Thymus (tissue), 11 donors: ENCODE measurements around the gene CLDN1. TPM values are rescaled to one million over a fixed set of nuclear protein-coding genes. Genes with fewer than 3 reads are reported as not detected.
A peak's percentile ranks its signal among the peaks of the same experiment; 100 is the strongest.

Experiments
- DNase-seq, 9 donors: peaks; one replicate each; pipeline ENCODE4 v3.0.0-alpha.2; 2013; ENCODE audit warnings: low spot score in 9 of 9, low read depth in 6 of 9, missing footprints in 1 of 9
- H3K27ac ChIP-seq, 2 donors: one replicate each; pipeline ENCODE4 v1.5.1; 2013; ENCODE audit warnings: control low read depth in 1 of 2, low read depth in 1 of 2, low read length in 1 of 2, mild to moderate bottlenecking in 1 of 2, moderate library complexity in 1 of 2
- H3K27me3 ChIP-seq, 2 donors: one replicate each; pipeline ENCODE4 v1.5.1; 2013; ENCODE audit warnings: low read length in 1 of 2; ENCODE audit not compliant: control insufficient read depth in 2 of 2, insufficient read depth in 1 of 2
- H3K36me3 ChIP-seq, 2 donors: one replicate each; pipeline ENCODE4 v1.5.1; 2013; ENCODE audit warnings: low read length in 1 of 2, mild to moderate bottlenecking in 1 of 2, moderate library complexity in 1 of 2; ENCODE audit not compliant: control insufficient read depth in 2 of 2, insufficient read depth in 2 of 2
- H3K4me1 ChIP-seq, 2 donors: one replicate each; pipeline ENCODE4 v1.5.1; 2013; ENCODE audit warnings: low read length in 2 of 2; ENCODE audit not compliant: control insufficient read depth in 2 of 2, insufficient read depth in 2 of 2
- H3K4me3 ChIP-seq, 2 donors: one replicate each; pipeline ENCODE4 v1.5.1; 2013; ENCODE audit warnings: low read length in 2 of 2, control low read depth in 1 of 2, mild to moderate bottlenecking in 1 of 2
- H3K9me3 ChIP-seq, 2 donors: one replicate each; pipeline ENCODE4 v1.5.1; 2013; ENCODE audit warnings: low read length in 1 of 2, mild to moderate bottlenecking in 1 of 2; ENCODE audit not compliant: control insufficient read depth in 2 of 2, insufficient read depth in 1 of 2
- WGBS: extraction: QIAGEN DNeasy Blood & Tissue Kit; methylation state at CpG from one replicate; pipeline ENCODE4 v1.1.7; 2013; 5-methylcytosine and 5-hydroxymethylcytosine counted together
- polyA plus RNA-seq: library from polyadenylated mRNA; stranded (reverse); fragments of 200-250 nt; gene quantifications from one replicate; pipeline ENCODE4 v1.2.3, GENCODE V29; 2013
- total RNA-seq: library from RNA; stranded (reverse); fragments of 120-200 nt; gene quantifications from one replicate; pipeline ENCODE4 v1.2.4, GENCODE V29; 2013
- donor health status: healthy.

CLDN1 gene
- total and polyA plus RNA-seq, 2 donors = 9.5 to 62.2 TPM

DNA sequence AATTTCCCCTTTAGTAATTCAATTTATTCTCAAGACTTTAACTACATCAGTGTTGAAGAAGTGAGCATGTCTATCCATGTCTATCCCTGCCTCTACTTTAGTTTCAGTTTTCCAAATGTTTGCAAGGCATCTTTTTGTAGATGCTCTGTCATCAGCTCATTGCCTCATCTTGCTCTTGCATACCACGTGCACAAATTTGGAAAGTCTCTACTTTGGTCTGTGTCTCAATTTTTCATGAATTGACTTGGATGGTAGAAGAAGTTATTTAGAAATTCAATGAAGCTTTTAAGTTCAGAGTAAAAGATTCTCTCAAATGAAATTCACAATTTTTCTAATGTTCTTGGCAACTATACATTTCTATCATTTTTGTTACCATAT, 55.3 kb downstream of the CLDN1 start:
- Histone ChIP-seq H3K27ac (no peak overlapping the region), H3K36me3 (no peaks in the 10 kb centered on the region), H3K27me3 (no peaks in the 10 kb centered on the region), H3K9me3 (no peaks in the 10 kb centered on the region), H3K4me1 (no peaks in the 10 kb centered on the region), H3K4me3 (no peak overlapping the region)
- no peak for DNase-seq
- 89% methylated on average over 1 of the region's 1 CpG for WGBS

DNA sequence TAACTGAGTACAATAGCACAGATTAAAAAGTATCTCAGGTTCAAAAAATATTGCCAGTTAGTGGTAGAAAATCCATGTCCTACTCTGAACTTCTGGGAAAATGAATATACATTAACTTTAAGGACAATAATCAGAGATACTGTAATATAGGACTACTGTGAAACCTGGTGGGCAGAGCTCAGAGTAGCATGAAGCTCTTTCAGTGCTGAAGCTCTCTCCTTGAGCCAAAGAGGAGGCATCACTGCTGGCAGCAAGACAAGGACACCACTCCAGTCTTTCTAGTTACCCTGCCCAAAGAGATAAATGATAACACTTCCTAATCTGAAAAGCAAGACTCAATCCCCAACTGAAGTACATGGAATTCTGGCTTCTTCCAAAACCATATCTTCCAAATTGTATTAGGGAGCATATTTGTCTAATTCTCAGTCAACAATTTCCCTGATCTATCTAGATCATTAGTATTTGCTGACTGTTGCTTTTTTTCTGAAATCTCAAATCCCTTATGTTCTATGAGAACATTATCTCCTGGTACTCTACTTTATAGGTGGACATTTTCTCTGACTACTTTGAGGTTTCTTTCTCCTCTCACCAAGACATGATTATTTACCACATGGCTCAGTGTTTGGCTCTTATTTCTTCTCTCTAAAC, 55.9 kb downstream of the CLDN1 start:
- no peaks in the 10 kb centered on the region for H3K36me3 ChIP-seq
- no peaks in the 10 kb centered on the region for H3K4me1 ChIP-seq
- no peaks in the 10 kb centered on the region for H3K27me3 ChIP-seq
- DNase-seq = no peak
- H3K9me3 ChIP-seq = no peaks in the 10 kb centered on the region
- no peak overlapping the region for H3K27ac ChIP-seq
- no peak overlapping the region for H3K4me3 ChIP-seq

DNA sequence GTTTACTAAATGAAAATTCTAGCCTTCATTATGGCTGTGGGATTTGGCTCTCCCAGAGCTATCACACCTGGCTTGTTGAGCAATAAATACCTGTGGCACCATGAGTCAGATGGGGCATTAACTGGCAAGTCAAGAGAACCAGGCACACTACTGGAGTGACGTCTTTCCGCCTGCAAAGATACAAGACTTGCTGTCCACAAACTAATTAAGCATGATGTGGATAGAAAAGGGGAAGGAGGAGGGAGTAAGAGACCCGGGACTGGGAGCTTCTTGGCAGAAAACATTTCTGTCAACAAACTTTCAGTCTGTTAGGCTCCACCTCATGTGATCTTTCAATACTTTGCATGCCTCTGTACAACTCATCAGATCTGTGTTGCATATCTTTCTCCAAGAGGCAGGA, 56.5 kb downstream of the CLDN1 start:
- Histone ChIP-seq H3K27ac (peak overlapping the region in 1 of 2 donors; percentile 2), H3K27me3 (no peaks in the 10 kb centered on the region), H3K9me3 (no peaks in the 10 kb centered on the region), H3K4me1 (no peaks in the 10 kb centered on the region), H3K36me3 (no peaks in the 10 kb centered on the region), H3K4me3 (no peak overlapping the region)
- WGBS = 80% methylated on average over 3 of the region's 3 CpGs
- no peak for DNase-seq

DNA sequence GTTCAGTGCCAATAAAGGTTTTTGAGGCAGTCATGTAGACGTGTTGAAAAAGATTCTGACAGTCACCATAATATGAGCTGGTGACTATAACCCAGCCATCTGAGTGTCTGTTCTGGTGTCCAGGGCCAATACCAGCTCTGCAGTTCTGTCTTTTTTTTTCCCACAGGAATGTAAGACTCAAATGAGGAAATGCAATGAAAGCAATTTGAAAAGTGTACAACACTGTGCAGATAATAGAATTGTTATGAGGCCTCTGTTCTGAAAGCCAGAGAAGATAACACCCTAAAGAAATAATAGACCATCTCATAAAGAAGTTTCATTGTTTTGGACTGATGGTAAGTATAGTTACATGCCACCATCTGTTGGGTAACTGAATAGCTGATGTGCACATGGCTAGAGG, 57.1 kb downstream of the CLDN1 start:
- 97% methylated on average over 1 of the region's 1 CpG for WGBS
- no peak for DNase-seq
- H3K9me3 ChIP-seq = no peaks in the 10 kb centered on the region
- no peaks in the 10 kb centered on the region for H3K27me3 ChIP-seq
- no peak overlapping the region for H3K4me3 ChIP-seq
- H3K4me1 ChIP-seq = no peaks in the 10 kb centered on the region
- H3K27ac ChIP-seq = no peak overlapping the region
- no peaks in the 10 kb centered on the region for H3K36me3 ChIP-seq

DNA sequence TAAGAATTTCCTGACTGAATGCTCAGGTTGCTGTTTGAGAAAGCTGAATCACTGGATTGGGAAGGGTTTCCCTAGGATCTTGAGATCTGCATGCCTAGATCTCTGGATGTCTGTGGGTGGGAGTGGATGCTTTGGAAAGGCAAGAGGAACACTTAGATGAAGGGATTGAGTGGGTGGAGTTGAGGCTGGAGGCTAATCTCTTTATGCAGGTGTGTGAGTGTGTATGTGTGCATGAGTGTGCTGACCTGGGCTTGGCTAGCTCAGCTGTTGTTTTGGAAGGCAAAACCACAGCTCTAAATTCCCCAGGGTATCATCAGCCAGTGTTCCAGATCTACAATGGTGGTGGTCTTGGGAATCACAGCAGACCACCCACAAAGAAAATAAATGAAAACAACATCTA, 60.5 kb downstream of the CLDN1 start:
- Histone ChIP-seq H3K4me1 (no peaks in the 10 kb centered on the region), H3K27ac (peak overlapping the region in 1 of 2 donors; percentile 18), H3K4me3 (no peak overlapping the region), H3K36me3 (no peaks in the 10 kb centered on the region), H3K9me3 (no peaks in the 10 kb centered on the region), H3K27me3 (no peaks in the 10 kb centered on the region)
- no peak for DNase-seq

DNA sequence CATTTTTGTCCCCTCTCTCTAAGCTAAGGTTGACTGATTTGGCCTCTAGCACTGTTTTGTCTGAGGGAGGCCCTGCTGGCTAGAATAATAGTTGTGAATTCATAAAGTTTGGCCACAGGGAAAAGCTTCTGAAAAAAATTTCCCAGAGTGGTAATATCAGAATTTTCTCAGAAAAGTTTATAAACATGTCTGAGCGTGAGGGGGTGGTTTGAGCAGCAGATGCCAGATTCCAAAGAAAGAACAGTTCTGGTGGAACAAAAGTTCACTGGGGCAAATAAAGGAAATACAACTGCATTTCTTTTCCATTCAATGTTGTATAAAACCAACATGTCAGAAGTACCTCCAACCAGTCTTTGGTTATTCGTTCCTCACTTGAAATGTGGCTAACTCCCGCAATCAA, 61.2 kb downstream of the CLDN1 start:
- Histone ChIP-seq H3K27ac (no peak overlapping the region), H3K36me3 (no peaks in the 10 kb centered on the region), H3K4me1 (no peaks in the 10 kb centered on the region), H3K27me3 (no peaks in the 10 kb centered on the region), H3K4me3 (no peak overlapping the region), H3K9me3 (no peaks in the 10 kb centered on the region)
- no peak for DNase-seq
- 94% methylated on average over 3 of the region's 3 CpGs for WGBS

DNA sequence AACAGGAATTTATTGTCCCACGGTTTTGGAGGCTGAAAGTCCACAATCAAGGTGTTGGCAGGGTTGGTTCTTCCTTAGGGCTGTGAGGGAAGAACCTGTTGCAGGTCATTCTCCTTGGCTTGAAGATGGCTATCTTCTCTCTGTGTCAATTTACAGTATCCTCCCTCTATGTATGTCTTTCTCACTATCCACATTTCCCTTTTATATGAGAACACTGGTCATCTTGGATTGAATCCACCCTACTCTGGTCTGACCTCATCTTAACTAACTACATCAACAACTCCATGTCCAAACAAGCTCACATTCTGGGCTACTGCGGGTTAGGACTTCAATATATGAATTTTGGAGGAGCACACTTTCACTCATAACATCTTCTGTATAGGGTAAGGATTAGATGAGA, 61.9 kb downstream of the CLDN1 start:
- Histone ChIP-seq H3K27me3 (no peaks in the 10 kb centered on the region), H3K4me1 (no peaks in the 10 kb centered on the region), H3K4me3 (no peak overlapping the region), H3K27ac (no peak overlapping the region), H3K36me3 (no peaks in the 10 kb centered on the region), H3K9me3 (no peaks in the 10 kb centered on the region)
- 73% methylated on average over 2 of the region's 2 CpGs for WGBS
- DNase-seq = no peak

DNA sequence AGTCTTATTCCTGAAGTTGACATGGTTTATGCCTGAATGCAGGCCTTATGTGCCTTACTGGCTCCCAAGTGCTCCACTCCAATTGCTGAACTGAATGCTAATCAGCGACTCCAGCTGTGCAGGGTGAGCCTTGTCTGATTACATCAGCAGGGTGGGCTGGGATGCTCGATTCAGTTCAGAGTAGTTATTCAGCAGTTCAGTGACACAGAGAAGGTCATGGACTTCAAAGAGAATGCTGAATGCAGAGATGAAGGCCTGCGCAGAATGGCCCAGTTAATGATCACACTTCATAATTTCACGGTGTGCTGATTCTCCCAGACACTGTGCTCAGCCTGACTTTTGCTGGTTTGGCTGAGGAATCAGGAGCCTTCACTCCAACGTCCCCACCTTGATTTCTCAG, 63.6 kb downstream of the CLDN1 start:
- DNase-seq = no peak
- no peak overlapping the region for H3K27ac ChIP-seq
- H3K9me3 ChIP-seq = no peaks in the 10 kb centered on the region
- 85% methylated on average over 5 of the region's 5 CpGs for WGBS
- H3K27me3 ChIP-seq = no peaks in the 10 kb centered on the region
- H3K36me3 ChIP-seq = no peaks in the 10 kb centered on the region
- H3K4me1 ChIP-seq = no peaks in the 10 kb centered on the region
- no peak overlapping the region for H3K4me3 ChIP-seq
